Thyroid gland (tissue), 4 donors: ENCODE measurements around the gene ALG8.

Experiments used
- CTCF ChIP-seq, 6 experiments: fragments of 200-600 bp in 3 of 6; fragments of 450-650 bp in 3 of 6; sonication (generic) in 3 of 6; IDR thresholded peaks; one replicate each; pipeline ENCODE4 v1.5.1; 2016 to 2019; ENCODE audit warnings: antibody characterized with exemption in 6 of 6, mild to moderate bottlenecking in 2 of 6, inconsistent platforms in 1 of 6, moderate library complexity in 1 of 6
- POLR2A ChIP-seq, 2 donors: fragments of 450-650 bp; IDR thresholded peaks; one replicate each; pipeline ENCODE4 v1.6.1; 2017; ENCODE audit warnings: antibody characterized with exemption in 2 of 2, mild to moderate bottlenecking in 2 of 2, moderate library complexity in 1 of 2

- no peak for TF ChIP-seq CTCF (IDR thresholded peaks at IDR 0.05)
- TF ChIP-seq POLR2A (IDR thresholded peaks at IDR 0.05) = no peak
Observed at GRCh38 chr11:78163828-78164227, 24.4 kb upstream of the ALG8 start.
